ENCODE data around the gene KRT24.

KRT24 gene

DNA sequence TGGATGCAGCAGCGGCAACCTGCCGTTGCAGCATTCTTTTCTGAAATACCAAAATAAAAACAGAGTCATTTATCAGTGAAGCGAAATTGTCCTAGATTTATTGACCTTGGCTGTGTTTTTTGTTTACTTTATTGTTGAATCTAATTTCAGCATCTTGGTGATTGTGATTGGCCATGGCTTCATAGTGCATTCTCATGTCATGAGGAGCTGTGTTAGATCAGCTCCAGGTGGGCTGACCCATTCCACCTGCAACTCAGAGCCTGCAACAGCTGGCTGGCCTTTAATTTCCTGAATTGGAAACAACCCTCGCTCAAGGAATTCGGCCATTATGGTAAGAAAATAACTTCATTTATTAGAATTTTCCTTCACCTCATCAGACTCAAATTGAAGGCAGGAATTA is 16.4 kb downstream of the KRT24 start:
- DNase-seq, result no peak

DNA sequence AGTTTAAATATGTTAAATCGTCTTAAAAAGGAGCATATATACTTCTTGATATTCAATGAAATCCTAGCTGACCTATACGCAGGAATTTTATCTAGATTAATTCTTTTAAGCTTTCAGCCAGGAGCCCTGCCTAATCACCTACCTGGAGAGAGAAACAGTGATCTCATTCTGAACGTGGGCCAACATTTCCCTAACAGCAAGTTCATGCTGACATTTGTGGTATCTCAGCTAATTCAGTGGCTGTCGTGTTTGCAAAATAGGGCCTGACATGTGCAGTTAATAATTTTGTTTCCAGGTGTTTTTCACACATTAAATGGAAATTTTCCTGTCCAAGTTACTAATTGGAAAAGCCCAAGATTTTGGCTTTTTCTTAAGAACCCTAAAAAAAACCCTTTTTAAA is 17.4 kb downstream of the KRT24 start:
- no peak for DNase-seq

GRCh38 chr17:40680998-40681397 is 22.6 kb downstream of the KRT24 start:
- DNase-seq, result no peak

DNA sequence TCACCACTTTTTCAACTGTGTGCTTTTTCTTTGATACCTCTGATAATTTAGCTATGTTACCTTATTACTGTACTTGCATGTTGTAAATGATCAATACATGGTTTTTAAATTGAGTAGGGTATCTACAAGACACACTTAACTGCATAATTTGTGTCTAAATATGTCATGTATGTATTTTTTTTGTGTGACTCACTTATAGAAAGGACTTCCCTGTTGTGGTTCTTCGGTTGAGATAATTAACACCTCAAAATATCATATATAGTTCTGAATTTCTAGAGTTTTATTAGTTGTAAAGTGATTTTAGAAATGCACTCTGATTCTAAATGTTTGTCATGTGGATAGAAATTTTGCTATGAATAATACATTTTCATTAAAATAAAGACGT is 24.0 kb downstream of the KRT24 start:
- DNase-seq, result no peak

- DNase-seq, result no peak
Observed at GRCh38 chr17:40678902-40679522, 24.5 kb downstream of the KRT24 start.

DNA sequence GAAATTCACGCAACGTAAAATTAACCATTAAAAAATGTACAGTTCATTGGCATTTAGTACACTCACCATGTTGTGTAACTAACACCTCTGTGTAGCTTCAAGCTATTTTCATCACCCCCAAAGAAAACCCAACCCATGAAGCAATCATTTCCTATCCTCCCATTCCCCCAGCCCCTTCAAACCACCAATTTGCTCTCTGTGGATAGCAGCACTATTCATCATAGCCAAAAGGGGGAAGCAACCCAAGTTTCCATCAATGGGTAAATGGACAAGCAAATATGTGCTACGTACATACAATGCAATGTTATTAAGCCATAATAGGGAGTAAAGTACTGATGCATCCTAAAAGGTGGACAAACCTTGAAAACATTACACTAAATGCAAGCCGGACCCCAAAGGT is 27.6 kb downstream of the KRT24 start:
- DNase-seq, result no peak

GRCh38 chr17:40672654-40673053 is 30.9 kb downstream of the KRT24 start:
- no peak for DNase-seq

DNA sequence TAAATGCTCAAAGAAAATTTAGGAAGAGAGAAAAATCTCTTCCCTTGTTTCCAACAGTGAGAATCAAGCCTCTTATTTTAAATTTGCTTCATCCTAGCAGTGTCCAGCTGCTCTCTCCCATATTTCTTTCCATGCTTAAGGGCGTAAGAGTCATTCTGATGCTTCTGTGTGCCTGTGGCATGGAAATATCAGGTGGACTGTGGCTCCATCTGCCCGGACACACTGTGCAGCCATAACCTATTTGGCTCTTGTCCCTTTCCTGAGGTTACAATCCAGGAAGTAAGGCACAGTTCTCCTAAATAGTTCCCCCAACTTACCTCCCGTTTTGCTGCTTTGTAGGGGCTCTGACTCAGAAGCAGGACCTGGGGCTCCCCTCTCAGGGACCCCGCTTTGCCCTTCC is 32.3 kb downstream of the KRT24 start:
- no peak for DNase-seq

DNA sequence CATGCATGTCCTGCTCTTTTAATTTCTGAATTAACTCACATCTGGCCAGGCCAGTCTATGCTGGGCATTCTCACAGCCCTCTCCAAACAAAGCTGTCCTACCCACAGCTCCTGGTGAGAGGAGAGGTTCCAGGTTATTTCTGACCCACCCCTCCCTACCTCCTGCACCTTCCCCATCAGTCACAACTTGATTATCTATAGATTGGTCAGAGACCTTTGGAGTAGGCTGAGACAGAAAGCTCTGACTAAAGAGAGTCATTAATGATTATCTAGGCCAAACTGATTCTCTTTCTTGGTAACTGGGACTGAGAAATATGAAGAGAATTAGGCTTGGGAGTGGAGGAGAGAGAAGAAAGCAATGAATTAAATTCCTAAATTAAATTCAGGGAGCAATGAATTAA is 37.2 kb downstream of the KRT24 start:
- no peak for DNase-seq

GRCh38 chr17:40664582-40665333 is 38.8 kb downstream of the KRT24 start, which contains the start of gene KRT222:
Gene KRT222, minus strand, starts transcription at chr17:40665177. Its CDS starts 78 bp downstream, at chr17:40665099.
- DNase-seq, result no peak

- no peak for DNase-seq
Observed at GRCh38 chr17:40663252-40663651, 40.3 kb downstream of the KRT24 start.

DNA sequence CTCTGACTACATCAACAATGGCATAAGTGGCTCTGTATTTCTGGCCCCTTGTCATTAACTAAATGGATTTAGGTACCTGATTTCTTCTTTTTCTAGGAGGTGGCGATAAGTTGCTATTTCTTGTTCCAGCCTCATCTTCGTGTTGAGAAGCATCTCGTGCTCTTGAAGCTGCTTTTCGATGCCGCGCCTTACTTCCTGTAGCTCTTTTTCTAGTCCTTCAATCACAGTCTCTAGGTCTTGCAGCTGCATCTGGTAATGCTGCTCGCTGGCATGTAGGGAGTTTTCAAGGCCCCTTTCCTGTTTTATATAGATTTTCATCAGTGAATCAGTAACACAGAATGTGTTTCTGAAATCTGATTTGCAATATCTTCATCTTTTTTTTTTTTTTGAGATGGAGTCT is 43.6 kb downstream of the KRT24 start:
- DNase-seq, result no peak

- no peak for DNase-seq
Observed at GRCh38 chr17:40658396-40658795, 45.2 kb downstream of the KRT24 start.

- no peak for DNase-seq
Observed at GRCh38 chr17:40651939-40652338, 51.6 kb downstream of the KRT24 start.

DNA sequence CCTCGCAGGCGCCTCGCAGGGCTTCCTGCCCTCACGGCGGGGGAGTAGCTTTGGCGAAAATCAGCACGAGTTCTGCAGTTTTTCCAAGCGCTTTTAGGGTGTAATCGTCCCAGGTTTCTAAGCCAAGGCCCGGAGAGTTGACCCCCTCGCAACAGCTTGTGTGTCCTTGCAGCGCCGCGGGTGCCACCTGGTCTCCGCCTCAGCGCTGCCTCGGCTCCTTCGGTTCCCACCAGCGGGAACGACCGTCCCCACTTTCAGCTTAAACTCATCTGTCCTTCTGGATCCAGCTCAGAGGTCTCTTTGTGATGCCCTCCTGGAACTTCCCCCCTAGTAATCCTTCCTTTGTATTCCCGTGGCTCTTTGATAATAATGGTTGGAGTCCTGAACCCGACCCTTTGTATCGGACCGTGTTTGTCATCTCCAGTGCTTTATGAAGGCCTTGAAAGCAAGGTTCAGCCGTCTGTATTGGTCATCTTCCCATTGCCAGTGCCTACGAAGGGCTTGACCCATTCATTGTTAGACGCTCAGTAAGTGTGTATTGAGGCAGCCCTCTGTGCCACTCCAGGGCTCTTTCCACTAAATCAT is 55.1 kb downstream of the KRT24 start:
- DNase-seq, result no peak
